OCI-LY7 (cell line): ENCODE data around the gene ZBTB7A. TPM values are rescaled to one million over a fixed set of nuclear protein-coding genes. Genes with fewer than 3 reads are reported as not detected.

ENCODE experiments used
- BruUV-seq: library from RNA; stranded (reverse); fragments of 400-500 nt; replicated peaks from 2 replicates; lab custom pipeline; 2021; lab: Mats Ljungman, UMichigan
- CTCF ChIA-PET: fragments of 300-600 bp; sonication (Branson Sonifier 250); formaldehyde crosslinking; loops from one replicate; lab custom pipeline; 2022; ENCODE audit warnings: antibody characterized with exemption; ENCODE audit not compliant: unreplicated experiment; lab: Charles Lee
- POLR2A ChIA-PET: fragments of 300-600 bp; sonication (Branson Sonifier 250); formaldehyde crosslinking; loops from one replicate; lab custom pipeline; 2022; ENCODE audit warnings: antibody characterized with exemption; lab: Charles Lee
- DNase-seq: peaks from one replicate; pipeline ENCODE4 v3.0.0-alpha.2; 2015; ENCODE audit warnings: low spot score
- H2AFZ ChIP-seq: fragments of 200-600 bp; sonication (generic), shearing (Covaris generic); 2 replicates; pipeline ENCODE4 v1.6.1; 2014; ENCODE audit warnings: mild to moderate bottlenecking, antibody characterized with exemption, low read length, moderate library complexity
- H3K27ac ChIP-seq: fragments of 200-600 bp; sonication (generic); 2 replicates; pipeline ENCODE4 v1.5.1; 2014; ENCODE audit warnings: mixed run types, low read depth, mild to moderate bottlenecking, moderate library complexity, low read length, inconsistent platforms; ENCODE audit not compliant: poor library complexity, severe bottlenecking
- H3K36me3 ChIP-seq: fragments of 200-600 bp; sonication (generic); 2 replicates; pipeline ENCODE4 v1.6.1; 2014; ENCODE audit warnings: mild to moderate bottlenecking, antibody characterized with exemption, low read length, moderate library complexity, mixed read lengths; ENCODE audit not compliant: insufficient read depth
- H3K4me1 ChIP-seq: fragments of 200-600 bp; sonication (generic); 2 replicates; pipeline ENCODE4 v1.5.1; 2014; ENCODE audit warnings: mild to moderate bottlenecking, low read length; ENCODE audit not compliant: insufficient read depth, poor library complexity, severe bottlenecking
- H3K4me2 ChIP-seq: fragments of 200-600 bp; sonication (generic); 2 replicates; pipeline ENCODE4 v1.6.1; 2014; ENCODE audit warnings: mild to moderate bottlenecking, low read length
- H3K4me3 ChIP-seq: fragments of 200-600 bp; sonication (generic); 2 replicates; pipeline ENCODE4 v1.5.1; 2014; ENCODE audit warnings: mild to moderate bottlenecking, low read depth, low read length; ENCODE audit not compliant: poor library complexity, severe bottlenecking
- H3K79me2 ChIP-seq: fragments of 200-600 bp; sonication (generic); 2 replicates; pipeline ENCODE4 v1.6.1; 2016; ENCODE audit warnings: low read depth, mild to moderate bottlenecking, low read length, moderate library complexity, mixed read lengths; ENCODE audit not compliant: insufficient read depth
- H3K9me2 ChIP-seq: fragments of 200-600 bp; sonication (generic); 2 replicates; pipeline ENCODE4 v1.6.1; 2016; ENCODE audit warnings: mild to moderate bottlenecking, low read length, mixed read lengths; ENCODE audit not compliant: insufficient read depth
- H3K9me3 ChIP-seq: fragments of 200-600 bp; sonication (generic); 2 replicates; pipeline ENCODE4 v1.6.1; 2014; ENCODE audit warnings: mild to moderate bottlenecking, mixed run types, low read length, mixed read lengths
- H4K20me1 ChIP-seq: fragments of 200-600 bp; sonication (generic); 2 replicates; pipeline ENCODE4 v1.6.1; 2014; ENCODE audit warnings: mild to moderate bottlenecking, antibody characterized with exemption, low read length, moderate library complexity, mixed read lengths; ENCODE audit not compliant: insufficient read depth
- CTCF ChIP-seq: fragments of 200-600 bp; sonication (generic); conservative IDR thresholded peaks from 2 replicates; pipeline ENCODE4 v1.5.1; 2014; ENCODE audit warnings: mild to moderate bottlenecking, antibody characterized with exemption, low read length, moderate library complexity, mixed read lengths
- EZH2phosphoT487 ChIP-seq: fragments of 200-600 bp; sonication (generic); IDR thresholded peaks from 2 replicates; pipeline ENCODE4 v1.6.1; 2018; ENCODE audit warnings: low read depth, borderline replicate concordance, mild to moderate bottlenecking, mixed run types, antibody characterized with exemption, low read length, moderate library complexity, mixed read lengths
- intact Hi-C: fragments of 100-400 bp; cut with micrococcal nuclease; formaldehyde crosslinking; loops from one replicate; pipeline ENCODE4 v1.10.0; 2022; ENCODE audit not compliant: unreplicated experiment
- total RNA-seq, 2 experiments: library from RNA; depleted of rRNA in 1 of 2; stranded (reverse); fragments of >200 nt in 1 of 2; shearing (Covaris generic) in 1 of 2; gene quantifications; 2 replicates each; pipeline ENCODE4 v1.2.3, GENCODE V29; 2014 to 2022

The ZBTB7A gene
- total RNA-seq, 2 experiments from 2014 or later = 17.2 to 29.3 TPM

GRCh38 chr19:4043966-4044715, 22.6 kb downstream of the ZBTB7A start:
- CTCF ChIA-PET = no interaction called here
- no peaks in the 10 kb centered on the region for H3K9me3 ChIP-seq

GRCh38 chr19:4043401-4043800, 23.3 kb downstream of the ZBTB7A start:
- POLR2A ChIA-PET = no interaction called here
- no TSS peak for BruUV-seq

More at GRCh38 chr19:4043966-4044715, 22.6 kb downstream of the ZBTB7A start:
- POLR2A ChIA-PET = interaction anchor here (0.7 kb wide), 2 partner anchors 13 to 43 kb away, joined by 3 to 4 read pairs; no protein-coding TSS in a partner anchor
- Histone ChIP-seq H2AFZ (no peak overlapping the region), H3K4me2 (no peak overlapping the region), H3K36me3 (peaks cover 68% of the 10 kb centered on the region), H3K79me2 (peaks cover 34% of the 10 kb centered on the region), H3K27ac (no peak overlapping the region), H3K4me1 (no peaks in the 10 kb centered on the region), H3K9me2 (no peaks in the 10 kb centered on the region), H3K4me3 (no peak overlapping the region), H4K20me1 (no peaks in the 10 kb centered on the region; the same call in 1 of the 2 replicates)
- intact Hi-C loops = no loop called here
- no peak for DNase-seq
- TF ChIP-seq EZH2phosphoT487 = no peak
- no peak for TF ChIP-seq CTCF
- no TSS peak for BruUV-seq

More at GRCh38 chr19:4043401-4043800, 23.3 kb downstream of the ZBTB7A start:
- no peaks in the 10 kb centered on the region for H3K9me3 ChIP-seq
- intact Hi-C loops = no loop called here
- H2AFZ ChIP-seq = no peak overlapping the region
- no peaks in the 10 kb centered on the region for H3K9me2 ChIP-seq
- CTCF ChIA-PET = no interaction called here
- no peak overlapping the region for H3K4me3 ChIP-seq
- no peaks in the 10 kb centered on the region for H3K4me1 ChIP-seq
- no peak overlapping the region for H3K4me2 ChIP-seq
- H4K20me1 ChIP-seq = no peaks in the 10 kb centered on the region; the same call in 1 of the 2 replicates
- no peak overlapping the region for H3K27ac ChIP-seq
- H3K36me3 ChIP-seq = peaks cover 63% of the 10 kb centered on the region
- DNase-seq = no peak
- peaks cover 31% of the 10 kb centered on the region for H3K79me2 ChIP-seq
- no peak for TF ChIP-seq CTCF
- no peak for TF ChIP-seq EZH2phosphoT487
